ENCODE measurements around the gene CENPA.
"Not testable (repeated sequence)": the region's sequence is repeated elsewhere in the genome, so short reads cannot be mapped to it uniquely, and the experiment has no call there.

CENPA gene

DNA sequence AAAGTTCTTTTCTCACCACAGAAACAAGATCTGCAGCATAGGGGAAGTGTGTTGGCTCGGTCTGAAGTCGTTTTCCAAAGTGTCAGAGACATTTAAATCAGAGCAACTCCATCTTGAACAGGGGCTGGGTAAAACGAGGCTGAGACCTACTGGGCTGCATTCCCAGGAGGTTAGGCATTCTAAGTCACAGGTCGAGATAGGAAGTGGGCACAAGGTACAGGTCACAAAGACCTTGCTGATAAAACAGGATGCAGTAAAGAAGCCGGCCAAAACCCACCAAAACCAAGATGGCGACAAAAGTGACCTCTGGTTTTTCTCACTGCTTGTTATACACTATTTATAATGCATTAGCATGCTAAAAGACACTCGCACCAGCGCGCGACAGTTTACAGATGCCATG is 24.9 kb upstream of the CENPA start:
- DNase-seq (ENCODE audit: low spot score): not testable (repeated sequence)

DNA sequence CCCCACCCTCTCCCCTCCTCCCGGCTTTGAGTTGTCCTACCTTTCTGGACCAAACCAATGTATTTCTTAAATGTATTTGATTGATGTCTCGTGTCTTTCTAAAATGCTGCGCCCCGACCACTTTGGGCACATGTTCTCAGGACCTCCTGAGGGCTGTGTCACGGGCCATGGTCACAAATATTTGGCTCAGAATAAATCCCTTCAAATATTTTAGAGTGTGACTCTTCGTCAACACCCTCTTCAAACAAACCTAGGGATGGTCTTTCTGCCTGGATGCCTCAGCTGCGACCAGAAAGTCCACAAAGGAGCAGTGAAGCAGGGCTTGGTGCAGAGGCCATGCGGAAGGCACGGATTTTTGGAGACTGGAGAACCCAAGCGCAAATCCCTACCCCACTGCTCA is 22.8 kb upstream of the CENPA start:
- no peak for DNase-seq (ENCODE audit: low spot score)

DNA sequence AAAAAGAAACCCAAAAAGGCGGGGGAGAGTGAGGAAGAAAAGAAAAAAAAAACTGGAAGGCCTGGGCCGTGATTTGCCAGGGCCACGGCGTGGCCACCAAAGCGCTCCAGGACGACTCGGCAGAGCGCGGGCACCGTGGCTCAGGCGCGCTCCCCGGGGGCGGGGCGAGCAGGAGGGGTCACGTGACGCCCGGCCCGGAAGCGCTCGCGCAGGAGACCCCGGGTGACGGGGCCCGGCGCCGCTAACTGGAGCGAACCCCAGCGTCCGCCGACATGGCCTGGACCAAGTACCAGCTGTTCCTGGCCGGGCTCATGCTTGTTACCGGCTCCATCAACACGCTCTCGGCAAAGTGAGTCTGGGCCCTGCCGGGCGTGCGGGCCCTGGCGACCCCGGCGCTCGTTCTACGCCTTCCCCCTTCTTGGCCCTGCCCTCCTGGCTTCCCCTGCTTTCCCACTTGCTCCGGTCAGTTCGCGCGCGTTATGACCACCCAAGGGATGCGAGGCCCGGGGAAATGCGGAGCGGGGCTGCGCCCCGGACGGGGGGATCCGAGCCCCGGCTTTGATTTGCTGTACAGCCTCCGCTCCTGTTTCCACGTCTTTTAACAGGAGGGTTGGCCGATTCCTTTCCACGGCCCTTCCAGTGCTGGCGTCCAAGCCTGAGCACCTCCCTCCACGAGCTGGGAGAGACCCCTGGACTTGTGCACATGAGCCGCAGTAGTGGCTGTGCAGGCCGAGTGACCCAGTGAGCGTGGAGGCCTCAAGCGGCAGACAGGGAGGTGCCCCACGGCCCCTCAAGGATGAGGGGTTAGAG is 21.6 kb upstream of the CENPA start, which contains the start of gene SLC35F6:
SLC35F6 (plus strand) TSS at position 207 of the 810 bp plus-strand sequence; CDS start at position 273, 66 bp downstream.
- DNase-seq (ENCODE audit: low spot score): peak; percentile 80

- no peak for DNase-seq (ENCODE audit: low spot score)
Observed at GRCh38 chr2:26764906-26765305, 20.9 kb upstream of the CENPA start.

DNA sequence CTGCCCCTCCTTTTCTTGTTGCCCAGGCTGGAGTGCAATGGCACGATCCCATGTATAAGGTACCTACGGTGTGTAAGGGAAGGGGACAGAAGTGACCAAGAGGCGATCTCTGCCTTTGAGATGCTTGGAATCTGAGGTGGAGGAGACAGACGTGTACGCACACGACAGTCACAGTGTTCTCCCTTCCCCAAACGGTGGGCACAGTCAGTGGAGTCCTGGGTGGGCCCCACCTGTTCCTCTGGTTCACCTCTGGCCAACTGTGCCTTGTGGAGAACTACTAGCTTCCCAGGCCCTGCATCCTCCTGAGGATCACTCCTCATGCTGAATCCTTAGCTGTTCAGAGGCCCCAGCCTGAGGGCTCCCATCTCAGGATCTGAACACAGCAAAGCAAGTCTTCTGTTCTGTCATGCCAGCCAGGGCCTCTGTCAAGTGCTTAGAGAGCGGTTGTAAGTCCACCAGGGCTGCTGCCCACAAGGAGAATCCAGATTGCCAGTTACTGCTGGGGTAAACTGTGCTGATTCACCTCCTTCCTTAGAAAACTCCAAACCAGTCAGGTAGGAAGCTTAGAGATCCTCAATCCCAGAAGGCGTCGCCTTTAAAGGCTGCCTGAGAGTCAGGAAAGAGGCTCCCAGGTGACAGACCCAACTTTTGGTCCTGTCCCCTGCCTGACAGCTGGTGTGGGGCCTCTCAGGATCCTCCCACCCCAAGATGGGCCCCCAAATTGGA is 20.2 kb upstream of the CENPA start:
- DNase-seq (ENCODE audit: low spot score): no peak

- DNase-seq (ENCODE audit: low spot score): no peak
Observed at GRCh38 chr2:26767129-26767528, 18.7 kb upstream of the CENPA start.

DNA sequence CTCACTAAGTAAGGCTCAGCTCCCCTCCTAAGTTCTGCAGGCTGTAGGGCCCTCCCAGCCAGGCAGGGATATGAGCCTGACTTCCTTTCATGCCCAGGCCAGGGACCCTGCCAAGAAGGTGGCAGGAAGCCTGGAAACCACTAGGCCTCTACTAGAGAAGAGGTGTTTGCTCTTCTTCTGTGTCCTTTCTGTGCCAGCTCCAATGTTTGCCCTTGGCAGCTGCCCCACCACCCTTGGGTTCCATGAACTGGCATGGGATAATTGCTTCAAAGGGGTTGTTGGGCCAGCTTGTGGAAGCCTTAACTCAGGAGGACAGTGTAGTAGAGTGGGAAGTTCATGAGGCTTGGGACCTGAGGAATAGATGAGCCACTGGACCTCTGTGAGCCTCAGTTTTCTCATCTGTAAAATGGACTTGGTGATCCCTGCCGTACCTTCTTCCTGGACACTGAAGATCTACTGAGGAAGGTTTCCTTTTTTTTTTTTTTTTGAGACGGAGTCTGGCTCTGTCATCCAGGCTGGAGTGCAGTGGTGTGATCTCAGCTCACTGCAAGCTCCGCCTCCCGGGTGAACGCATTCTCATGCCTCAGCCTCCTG is 17.9 kb upstream of the CENPA start:
- DNase-seq (ENCODE audit: low spot score): no peak

- no peak for DNase-seq (ENCODE audit: low spot score)
Observed at GRCh38 chr2:26768759-26769088, 17.1 kb upstream of the CENPA start.

DNA sequence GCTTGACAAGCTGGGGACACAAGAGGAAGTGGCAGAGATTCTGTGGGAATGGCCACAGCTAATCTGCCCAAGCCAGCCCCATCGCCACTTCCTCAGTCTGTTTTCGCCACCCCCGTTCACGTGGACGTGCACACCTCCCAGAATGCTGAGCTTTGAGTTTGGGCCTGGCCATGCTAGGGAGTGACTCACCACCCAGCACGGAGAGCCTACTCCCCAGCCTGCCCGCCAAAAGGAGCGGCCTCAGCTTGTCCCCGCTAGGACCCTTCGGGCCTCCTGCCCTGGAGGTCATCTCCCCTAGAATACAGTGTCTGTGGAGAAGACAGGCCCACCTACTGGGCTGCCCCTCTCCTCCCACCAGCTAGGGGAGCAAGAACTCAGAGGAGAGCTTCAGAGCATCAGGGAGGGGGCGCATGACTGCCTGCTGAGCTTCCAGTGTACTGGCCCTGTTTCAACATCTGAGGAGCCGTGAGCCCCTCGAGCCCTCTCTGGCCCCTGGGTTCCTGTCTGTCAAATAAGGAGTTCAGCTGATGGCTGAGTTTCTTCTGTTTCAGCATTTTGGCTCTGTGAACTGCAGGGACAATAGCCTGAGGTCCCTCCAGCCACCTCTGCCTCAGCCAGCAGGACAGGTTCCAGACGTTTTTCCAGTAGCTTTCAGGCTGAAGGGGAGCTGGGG is 16.6 kb upstream of the CENPA start:
- no peak for DNase-seq (ENCODE audit: low spot score)

DNA sequence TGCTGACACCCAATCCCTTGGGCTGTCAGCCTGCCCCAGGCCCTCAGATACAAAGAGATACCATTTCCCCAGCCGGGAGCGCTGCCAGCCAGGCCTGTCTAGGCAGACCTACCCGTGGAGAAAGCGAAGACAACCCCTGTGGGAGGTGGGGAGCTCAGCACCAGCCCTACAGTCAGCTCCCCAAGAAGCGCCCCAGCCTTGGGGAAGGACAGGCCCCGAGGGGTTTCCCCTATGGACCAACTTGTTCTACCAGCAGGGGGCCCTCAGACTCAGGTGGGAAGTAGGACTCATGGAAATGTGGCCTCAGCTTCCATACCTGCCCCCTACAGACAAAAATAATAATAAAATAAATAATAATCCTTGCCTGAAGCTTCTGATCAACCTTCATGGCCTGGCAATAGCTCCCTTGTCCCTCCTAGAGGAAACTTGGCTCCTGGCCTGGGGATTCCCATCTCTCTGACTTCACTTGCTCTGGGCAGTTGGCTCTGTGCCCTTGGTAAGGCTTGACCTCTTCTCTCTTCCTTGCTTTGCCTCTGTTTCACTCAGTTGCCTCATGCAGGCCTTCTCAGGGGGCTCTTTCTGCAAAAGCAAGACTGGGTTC is 14.8 kb upstream of the CENPA start:
- DNase-seq (ENCODE audit: low spot score): no peak

- DNase-seq (ENCODE audit: low spot score): no peak
Observed at GRCh38 chr2:26772064-26773001, 13.5 kb upstream of the CENPA start.

GRCh38 chr2:26776195-26776800 is 9.6 kb upstream of the CENPA start:
- DNase-seq (ENCODE audit: low spot score): no peak

DNA sequence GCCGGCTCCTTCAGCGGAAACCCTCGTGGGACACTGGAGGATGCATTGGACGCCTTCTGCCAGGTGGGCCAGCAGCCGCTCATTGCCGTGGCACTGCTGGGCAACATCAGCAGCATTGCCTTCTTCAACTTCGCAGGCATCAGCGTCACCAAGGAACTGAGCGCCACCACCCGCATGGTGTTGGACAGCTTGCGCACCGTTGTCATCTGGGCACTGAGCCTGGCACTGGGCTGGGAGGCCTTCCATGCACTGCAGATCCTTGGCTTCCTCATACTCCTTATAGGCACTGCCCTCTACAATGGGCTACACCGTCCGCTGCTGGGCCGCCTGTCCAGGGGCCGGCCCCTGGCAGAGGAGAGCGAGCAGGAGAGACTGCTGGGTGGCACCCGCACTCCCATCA is 7.8 kb upstream of the CENPA start:
- DNase-seq (ENCODE audit: low spot score): no peak

GRCh38 chr2:26778507-26778906 is 7.3 kb upstream of the CENPA start:
- no peak for DNase-seq (ENCODE audit: low spot score)

- no peak for DNase-seq (ENCODE audit: low spot score)
Observed at GRCh38 chr2:26780203-26780760, 5.6 kb upstream of the CENPA start.

DNA sequence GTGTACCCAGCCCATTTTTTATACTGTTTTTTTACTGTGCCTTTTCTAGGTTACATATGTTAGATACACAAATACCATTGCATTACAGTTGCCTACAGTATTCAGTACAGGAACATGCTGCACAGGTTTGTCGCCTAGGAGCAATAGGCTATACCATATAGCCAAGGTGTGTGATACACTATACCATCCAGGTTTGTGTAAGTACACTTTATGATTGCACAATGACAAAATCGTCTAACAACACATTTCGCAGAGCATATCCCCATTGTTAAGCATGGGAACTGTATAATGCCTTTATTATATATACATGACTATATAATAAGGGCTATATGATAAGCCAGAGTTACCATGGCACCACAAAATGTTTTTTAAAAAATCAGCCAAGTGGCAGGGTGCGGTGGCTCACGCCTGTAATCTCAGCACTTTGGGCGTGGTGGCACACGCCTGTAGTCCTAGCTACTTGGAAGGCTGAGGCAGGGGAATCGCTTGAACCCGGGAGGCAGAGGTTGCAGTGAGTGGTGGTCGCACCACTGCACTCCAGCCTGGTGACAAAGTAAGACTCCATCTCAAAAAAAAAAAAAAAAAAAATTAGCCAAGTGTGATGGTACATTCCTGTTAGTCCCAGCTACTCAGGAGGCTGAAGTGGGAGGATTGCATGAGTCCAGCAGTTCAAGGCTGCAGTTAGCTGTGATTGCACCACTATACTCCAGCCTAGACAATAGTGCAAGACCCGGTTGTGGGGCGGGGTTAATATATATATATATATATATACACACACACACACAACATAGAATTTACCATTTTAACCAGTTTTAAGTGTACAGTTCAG is 2.8 kb upstream of the CENPA start:
- no peak for DNase-seq (ENCODE audit: low spot score)

DNA sequence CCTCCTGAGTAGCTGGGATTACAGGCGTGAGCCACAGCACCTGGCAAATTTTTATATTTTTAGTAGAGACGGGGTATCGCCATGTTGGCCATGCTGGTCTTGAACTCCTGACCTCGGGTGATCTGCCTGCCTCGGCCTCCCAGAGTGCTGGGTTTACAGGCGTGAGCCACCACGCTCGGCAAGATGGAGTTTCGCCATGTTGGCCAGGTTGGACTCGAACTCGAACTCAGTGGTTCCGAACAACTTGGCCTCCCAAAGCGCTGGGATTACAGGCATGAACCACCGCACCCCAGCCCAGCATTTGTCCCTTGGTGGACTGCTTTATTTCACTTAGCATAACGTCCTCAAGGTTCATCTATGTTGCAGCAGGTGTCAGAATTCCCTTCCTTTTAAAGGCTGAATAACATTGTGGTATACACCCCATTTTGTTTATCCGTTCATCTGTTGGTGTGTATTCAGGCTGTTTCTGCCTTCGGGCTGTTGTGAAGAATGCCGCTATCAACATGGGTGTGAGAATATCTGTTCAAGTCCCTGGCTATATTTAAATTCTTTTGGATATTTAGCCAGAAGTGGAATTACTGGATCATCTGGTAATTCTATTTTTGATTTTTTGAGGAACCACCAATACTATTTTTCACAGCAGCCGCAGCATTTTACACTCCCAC is 1.2 kb upstream of the CENPA start:
- no peak for DNase-seq (ENCODE audit: low spot score)

GRCh38 chr2:26786207-26787028 is 562 bp downstream of the CENPA start:
- DNase-seq (ENCODE audit: low spot score): no peak

Measured in CD4-positive, alpha-beta T cell treated with Interleukin-15 for 4 hours (primary cell).